GM19455 (cell line): ENCODE results near the gene PACSIN2.
"Not testable (repeated sequence)": the region's sequence is repeated elsewhere in the genome, so short reads cannot be mapped to it uniquely, and the experiment has no call there.

ENCODE experiments used
- ATAC-seq: cut with Tn5 transposase; IDR thresholded peaks from one replicate; pipeline ENCODE4 v1.9.1; 2021; ENCODE audit not compliant: unreplicated experiment

Gene PACSIN2

GRCh38 chr22:42992886-42993479, 22.0 kb downstream of the PACSIN2 start:
- no peak for ATAC-seq

DNA sequence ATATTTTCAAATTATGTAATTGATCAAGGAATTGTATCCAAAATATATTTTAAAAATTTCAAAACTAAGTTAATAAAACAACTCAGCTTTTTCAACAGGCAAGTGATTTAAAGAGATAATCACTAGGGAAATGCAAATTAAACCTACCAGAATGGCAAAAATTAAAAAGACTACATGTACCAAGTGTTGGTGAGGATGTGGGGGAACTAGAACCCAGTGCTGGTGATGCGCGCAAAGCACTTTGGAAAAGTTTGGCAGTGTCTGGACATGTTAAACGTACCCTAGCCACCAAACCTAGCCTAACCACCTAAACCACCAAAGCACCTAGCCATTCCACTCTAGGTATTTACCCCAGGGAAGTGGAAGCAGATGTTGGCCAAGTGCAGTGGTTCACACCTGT, 22.9 kb downstream of the PACSIN2 start:
- no peak for ATAC-seq

DNA sequence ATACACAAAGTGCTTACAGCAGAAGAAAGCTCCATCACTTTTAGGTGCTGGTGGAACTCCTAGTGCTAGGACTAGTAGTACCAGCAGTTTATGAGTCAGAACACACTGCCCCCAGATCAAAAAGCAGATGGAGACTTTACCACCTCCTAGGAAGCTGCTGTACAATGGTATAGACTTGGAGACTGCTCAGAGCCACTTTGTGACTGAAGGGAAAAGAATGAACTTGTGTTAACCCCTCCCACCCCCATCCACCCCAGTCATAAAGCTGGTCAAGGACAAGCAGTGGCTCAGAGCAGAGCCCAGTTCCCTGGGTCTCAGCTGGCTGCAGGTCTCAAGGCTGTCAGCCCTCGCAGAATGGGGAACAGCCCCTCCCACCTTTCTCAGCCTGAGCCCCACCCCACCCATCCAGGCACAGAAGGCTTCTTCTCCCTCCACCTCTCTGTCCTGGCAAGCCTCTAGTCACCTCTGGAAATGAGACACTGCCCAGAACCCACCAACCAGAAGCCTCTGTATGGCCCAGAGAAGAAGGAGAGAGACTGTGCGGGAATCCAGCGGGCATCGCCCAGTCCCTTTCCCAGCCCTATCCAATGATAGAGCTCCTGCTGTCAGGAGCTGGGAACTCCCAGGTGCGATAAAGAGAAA, 23.8 kb downstream of the PACSIN2 start:
- no peak for ATAC-seq

DNA sequence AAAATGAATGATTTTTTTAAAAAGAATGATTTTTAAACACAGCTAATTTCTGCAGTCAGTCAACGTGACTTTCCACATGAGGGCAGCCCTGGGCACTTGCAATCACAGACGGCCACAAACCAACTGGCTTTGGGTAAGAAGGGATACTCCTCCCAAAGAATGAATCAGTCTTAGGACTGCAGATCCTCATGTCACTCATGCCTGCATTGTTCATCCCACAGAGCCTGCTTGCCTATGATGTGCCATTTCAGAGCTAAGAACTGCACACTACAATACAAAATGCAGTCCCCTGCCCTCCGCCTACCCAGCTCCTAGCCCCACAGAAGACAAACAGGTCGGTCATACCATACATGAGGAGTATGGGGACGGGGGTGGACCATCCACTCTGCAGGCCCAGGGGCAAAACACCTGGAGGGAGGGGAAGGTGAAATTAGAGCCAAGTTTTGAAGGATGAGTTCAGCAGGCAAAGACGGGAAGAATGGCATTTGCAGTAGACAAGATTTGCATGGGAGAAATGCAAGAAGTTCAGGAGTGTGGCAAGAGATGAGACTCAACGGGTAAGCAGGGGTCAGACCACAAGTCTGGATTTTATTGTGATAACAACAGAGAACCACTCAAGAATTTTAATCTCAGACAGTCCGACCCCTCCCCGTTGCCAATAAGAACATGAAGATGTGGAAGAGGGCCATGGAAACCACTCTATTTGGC, 24.7 kb downstream of the PACSIN2 start:
- no peak for ATAC-seq

- no peak for ATAC-seq
Observed at GRCh38 chr22:42986115-42986514, 28.8 kb downstream of the PACSIN2 start.

DNA sequence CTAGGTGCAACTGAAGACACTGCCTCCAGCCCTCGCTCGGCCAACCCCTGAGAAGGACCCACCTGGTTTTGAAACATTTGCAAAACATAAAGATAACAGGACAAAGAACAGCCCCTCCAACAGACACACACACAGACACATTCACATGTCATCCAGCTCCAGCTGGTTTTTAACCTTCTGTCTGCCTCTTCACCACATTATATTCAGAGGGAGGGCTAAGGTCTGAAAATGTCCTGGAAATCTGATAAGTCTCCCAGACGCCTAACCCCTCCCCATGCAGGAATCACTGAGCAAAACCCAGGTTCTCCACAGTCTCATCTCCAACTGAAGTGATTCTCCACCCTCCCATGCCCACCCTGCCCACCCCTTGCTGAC, 29.4 kb downstream of the PACSIN2 start:
- no peak for ATAC-seq

GRCh38 chr22:42984814-42985530, 30.0 kb downstream of the PACSIN2 start:
- ATAC-seq = no peak

DNA sequence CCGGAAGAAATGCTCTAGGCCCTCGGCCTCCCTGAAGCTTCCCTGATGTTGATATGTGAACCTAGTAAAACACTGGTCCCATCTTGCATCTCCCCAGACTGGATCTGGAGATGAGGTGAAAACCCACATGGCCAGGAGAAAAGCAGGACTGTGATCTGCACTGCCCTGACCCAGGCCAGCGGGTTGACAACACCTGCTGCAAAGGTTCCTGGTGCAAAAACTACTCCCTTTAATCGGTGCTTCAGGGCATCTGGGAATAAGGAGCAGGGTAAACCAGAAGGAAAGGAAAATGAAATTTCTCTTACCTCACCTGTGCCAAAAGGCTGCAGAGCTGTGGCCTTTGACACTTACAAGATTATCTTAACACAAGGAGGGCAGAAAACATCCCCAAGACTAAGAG, 30.6 kb downstream of the PACSIN2 start:
- ATAC-seq = no peak

DNA sequence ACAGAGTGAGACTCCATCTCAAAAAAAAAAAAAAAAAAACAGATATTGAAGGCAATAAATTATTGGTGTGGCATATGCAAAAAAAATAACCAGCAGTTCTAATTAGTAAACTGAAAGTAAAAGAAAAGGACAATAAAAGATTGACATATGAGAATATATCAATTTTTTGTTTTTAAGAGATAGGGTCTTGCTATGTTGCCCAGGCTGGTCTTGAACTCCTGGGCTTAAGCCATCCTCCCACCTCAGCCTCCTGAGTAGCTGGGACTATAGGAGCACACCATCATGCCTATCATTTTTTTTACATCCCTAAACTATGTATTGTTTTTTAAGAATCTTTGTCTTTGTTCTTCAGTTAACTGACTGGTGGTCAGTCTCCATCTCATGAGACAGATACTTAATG, 31.5 kb downstream of the PACSIN2 start:
- no peak for ATAC-seq

GRCh38 chr22:42979606-42980005, 35.3 kb downstream of the PACSIN2 start:
- ATAC-seq = no peak

- ATAC-seq = no peak
Observed at GRCh38 chr22:42978453-42979103, 36.4 kb downstream of the PACSIN2 start.

GRCh38 chr22:42977569-42977968, 37.4 kb downstream of the PACSIN2 start:
- no peak for ATAC-seq

DNA sequence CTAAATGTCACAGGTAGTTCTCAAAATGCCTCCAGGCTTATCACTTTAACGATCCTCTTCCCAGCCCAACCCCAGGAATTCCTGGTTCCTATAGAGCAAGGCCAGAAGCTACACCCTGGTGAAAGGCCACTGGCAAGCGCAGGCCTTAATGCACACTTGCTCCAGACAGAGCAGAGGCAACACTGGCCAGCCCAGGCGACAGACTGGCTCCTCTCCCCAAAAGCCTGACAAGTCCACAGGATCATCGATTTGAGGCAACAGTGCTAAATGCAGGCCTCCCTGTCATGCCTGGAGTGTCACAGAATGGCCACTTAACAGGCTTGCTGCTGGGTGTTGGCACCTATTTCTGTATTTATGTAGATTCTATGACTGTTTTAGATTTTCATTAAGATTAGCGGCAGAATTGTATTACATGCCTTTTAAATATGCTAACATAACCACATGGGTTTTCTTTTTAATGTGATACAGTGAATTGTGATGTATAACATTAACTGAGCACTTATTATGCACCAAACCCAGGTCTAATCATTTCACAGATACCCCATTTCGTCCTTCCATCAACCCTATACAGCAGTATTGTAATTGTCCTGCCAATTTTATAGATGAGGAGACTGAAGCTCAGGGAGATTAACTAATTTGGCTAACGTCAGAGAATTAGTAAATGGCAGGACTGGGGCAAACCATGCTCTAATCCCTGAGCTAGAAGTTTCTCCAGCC, 38.6 kb downstream of the PACSIN2 start:
- ATAC-seq = no peak

DNA sequence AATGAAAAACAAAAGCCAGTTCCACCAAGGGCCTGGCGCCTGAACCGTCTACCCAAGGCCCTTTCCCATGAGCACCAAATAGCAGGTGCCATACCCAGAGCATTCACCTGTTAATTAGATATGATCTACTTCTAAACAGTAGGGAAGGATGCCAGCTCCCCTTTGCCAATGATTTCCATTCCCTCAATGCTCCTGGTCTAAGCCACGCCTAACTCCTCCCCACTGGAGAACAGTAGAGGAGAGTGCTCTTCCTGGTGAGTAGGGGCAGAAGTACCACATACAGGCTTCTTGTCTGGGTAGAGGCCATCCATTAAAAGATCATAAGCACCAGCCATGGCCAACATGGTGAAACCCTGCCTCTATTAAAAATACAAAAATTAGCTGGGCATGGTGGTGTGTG, 40.7 kb downstream of the PACSIN2 start:
- ATAC-seq = no peak

- no peak for ATAC-seq
Observed at GRCh38 chr22:42973536-42973881, 41.4 kb downstream of the PACSIN2 start.

GRCh38 chr22:42972649-42973535, 42.1 kb downstream of the PACSIN2 start:
- no peak for ATAC-seq

DNA sequence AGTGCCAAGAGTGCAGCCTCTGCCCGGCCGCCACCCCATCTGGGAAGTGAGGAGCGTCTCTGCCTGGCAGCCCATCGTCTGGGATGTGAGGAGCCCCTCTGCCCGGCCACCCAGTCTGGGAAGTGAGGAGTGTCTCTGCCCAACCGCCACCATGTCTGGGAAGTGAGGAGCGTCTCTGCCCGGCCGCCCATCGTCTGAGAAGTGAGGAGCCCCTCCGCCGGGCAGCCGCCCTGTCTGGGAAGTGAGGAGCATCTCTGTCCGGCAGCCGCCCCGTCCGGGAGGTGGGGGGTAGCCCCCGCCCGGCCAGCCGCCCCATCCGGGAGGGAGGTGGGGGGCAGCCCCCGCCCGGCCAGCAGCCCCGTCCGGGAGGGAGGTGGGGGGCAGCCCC, 43.5 kb downstream of the PACSIN2 start:
- ATAC-seq = not testable (repeated sequence)

- ATAC-seq = no peak
Observed at GRCh38 chr22:42970029-42970428, 44.9 kb downstream of the PACSIN2 start.

DNA sequence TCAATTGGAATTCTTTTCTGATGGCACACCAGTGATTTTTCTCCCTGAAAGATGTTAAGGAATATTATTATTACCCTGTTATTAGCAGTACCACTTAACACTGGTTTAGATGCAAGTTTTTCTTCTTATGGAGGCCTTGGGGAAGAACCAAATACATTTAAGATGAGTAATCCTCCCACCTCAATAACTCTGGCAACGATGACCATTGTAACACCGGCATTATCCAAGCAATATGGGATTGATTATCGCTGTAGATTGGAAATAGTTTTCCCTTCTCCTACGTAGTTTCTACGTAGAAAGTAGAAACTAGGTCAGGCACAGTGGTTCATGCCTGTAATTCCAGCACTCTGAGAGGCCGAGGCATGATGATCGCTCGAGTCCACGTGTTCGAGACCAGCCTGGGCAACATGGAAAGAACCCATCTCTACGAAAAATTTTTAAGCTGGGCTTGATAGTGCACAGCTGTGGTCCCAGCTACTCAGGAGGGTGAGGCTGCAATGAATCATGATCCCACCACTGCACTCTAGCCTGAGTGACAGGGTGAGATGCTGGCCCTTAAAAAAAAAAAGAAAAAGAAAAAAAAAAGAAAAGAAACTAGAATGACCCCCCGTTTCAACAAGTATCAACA, 45.5 kb downstream of the PACSIN2 start:
- ATAC-seq = no peak
